GM12801 (cell line): ENCODE results near the gene RGS14.

Experiments
- CTCF ChIP-seq: IDR thresholded peaks from one replicate; pipeline ENCODE4 v1.5.1; 2011; ENCODE audit warnings: control low read depth; ENCODE audit not compliant: insufficient read length; ENCODE audit errors: extremely low read depth

Gene RGS14

GRCh38 chr5:177357459-177358351 lies at the start of gene RGS14:
RGS14 (plus strand) TSS chr5:177357924; CDS start chr5:177358025, 101 bp downstream.
- TF ChIP-seq CTCF: no peak

GRCh38 chr5:177308740-177309139 lies 49.0 kb upstream of the RGS14 start:
- TF ChIP-seq CTCF: no peak

GRCh38 chr5:177309351-177310191 lies 48.2 kb upstream of the RGS14 start:
- peak; percentile 53 for TF ChIP-seq CTCF

- TF ChIP-seq CTCF: no peak
Measured at GRCh38 chr5:177310332-177310731, 47.4 kb upstream of the RGS14 start.

GRCh38 chr5:177310757-177311391 lies 46.9 kb upstream of the RGS14 start:
- TF ChIP-seq CTCF: no peak

GRCh38 chr5:177311392-177311722 lies 46.4 kb upstream of the RGS14 start:
- TF ChIP-seq CTCF: no peak
